ENCODE data around the gene CA6.
A peak's percentile ranks its signal among the peaks of the same experiment; 100 is the strongest.
"Not testable (repeated sequence)": the region's sequence is repeated elsewhere in the genome, so short reads cannot be mapped to it uniquely, and the experiment has no call there.

Gene CA6

DNA sequence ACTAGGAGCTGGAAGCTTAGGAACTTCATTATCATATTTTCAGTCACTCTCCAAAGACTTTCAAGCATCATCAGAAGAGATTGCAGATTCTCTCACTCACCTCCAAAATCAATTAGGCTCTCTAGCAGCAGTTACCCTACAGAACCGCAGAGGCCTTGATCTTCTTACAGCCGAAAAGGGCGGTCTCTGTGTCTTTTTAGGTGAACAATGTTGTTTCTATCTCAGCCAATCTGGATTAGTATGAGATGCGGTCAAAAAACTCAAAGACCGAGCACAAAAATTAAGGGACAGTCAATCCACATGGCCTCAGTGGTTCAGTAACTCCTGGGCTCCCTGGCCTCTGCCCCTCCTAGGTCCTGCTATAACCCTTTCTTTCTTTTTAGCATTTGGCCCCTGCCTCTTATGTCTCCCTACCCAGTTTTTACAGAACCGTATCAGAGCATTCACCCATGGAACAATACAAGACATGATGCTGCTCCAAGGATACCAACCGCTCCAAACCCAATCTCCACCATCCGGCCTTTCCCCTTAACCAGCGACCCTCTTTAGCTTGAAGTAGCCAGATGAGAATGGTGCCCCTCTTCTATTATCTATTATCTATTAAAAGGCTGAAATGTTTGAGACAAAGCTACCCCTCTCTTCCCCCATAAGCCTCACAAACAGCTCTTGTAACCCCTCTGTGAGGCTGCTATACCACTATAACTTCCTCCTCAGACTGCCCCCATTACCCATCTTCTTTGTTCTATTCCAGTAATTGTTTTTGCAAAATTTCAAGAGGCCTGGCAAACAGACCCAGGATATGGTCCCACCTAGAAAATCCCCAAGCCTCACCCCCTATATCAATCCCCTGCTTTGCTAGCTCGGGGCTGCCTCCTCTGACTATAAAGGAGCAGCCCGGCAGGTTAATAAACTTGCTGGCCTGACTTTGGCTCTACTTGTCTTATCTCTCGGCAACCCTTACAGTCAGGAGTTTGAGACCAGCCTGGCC, 18.7 kb upstream of the CA6 start:
- peak; percentile 56 for DNase-seq

DNA sequence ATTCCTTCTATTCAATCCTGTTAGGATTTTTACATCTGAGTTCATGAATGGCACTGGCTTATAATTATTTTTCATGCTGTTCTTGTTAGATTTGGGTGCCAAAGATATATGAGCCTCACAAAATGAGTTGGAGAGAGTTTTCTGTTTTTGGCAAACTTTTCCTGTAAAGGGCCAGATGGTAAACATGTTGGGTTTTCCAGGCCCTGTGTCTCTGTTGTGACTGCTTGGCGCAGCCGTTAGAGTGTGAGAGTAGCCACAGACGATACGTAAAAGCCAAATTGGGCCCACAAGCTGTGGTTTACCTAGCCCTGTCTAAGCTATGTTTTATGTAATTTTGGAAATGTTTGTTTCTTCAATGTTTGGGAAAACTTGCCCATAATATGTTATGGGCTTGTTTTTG, 15.6 kb upstream of the CA6 start:
- no peak for DNase-seq

DNA sequence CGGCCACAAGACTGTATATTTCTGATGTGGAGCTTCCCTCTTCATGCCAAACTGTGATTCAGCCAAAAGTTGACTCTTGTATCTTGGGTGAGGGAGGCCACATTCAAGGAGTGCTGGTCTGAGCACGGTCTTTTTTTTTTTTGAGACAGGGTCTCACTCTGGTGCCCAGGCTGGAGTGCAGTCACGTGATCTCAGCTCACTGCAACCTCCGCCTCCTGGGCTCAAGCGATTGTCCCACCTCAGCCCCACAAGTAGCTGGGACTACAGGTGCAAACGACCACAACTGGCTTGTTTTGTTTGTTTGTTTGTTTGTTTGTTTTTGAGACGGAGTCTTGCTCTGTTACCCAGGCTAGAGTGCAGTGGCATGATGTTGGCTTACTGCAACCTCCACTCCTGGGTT, 8.6 kb upstream of the CA6 start:
- DNase-seq: not testable (repeated sequence)

DNA sequence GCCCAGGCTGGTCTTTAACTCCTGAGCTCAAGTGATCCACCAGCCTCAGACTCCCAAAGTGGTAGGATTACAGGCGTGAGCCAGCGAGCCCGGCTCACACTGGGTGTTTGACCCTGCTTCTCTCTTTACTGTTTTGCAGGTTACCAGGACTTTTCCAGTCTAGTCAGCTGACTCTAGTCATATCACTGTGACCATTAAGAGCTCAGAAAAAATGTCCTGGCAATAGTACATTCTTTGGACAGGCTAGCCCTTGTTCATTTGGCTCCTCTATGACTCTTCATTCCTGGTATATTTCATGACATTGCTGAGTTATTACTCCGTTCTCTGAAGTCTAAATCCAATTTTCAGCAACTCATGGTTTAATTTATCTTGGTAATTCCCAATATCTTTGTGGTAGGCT, 8.0 kb upstream of the CA6 start:
- DNase-seq: no peak

DNA sequence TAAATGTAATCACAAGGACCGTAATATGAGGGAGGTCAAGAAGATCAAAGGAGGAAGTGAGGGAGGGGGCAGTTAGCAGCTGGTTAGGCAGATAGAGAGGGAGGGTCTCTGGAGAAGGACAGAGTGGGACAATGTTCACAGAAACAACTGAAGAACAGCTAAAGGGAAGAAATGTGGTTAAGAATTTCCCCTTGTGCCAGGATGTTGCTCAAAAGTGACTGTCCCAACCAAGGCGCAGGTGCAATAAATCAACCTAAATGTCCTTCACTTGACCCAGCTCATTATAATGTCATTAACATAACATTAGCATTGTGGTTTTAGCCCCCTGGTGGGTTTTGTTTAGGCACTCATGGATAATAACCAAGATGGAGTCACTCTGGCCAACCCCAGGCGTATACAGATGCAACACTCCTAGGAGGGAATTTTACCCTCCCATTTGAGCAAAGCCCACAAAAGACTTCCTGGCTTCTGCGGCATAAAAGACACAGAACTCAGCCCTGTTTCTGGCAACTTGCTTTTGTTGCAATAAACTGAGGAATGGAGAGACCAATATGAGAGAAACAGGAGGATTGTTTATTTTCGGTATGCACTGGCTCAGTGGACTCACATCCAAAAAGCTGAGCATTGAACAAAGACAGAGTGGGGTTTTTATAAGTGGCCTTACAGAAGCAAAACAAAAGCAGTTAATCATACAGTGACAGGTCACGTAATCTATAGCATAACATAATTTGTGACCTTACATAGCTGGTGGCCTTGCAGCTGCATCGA, 7.3 kb upstream of the CA6 start:
- no peak for DNase-seq

GRCh38 chr1:8939000-8939265, 6.7 kb upstream of the CA6 start:
- DNase-seq: no peak

- DNase-seq: no peak
Measured at GRCh38 chr1:8939362-8939995, 6.2 kb upstream of the CA6 start.

- no peak for DNase-seq
Measured at GRCh38 chr1:8941906-8942305, 3.8 kb upstream of the CA6 start.

- DNase-seq: no peak
Measured at GRCh38 chr1:8943498-8944405, 1.9 kb upstream of the CA6 start.

DNA sequence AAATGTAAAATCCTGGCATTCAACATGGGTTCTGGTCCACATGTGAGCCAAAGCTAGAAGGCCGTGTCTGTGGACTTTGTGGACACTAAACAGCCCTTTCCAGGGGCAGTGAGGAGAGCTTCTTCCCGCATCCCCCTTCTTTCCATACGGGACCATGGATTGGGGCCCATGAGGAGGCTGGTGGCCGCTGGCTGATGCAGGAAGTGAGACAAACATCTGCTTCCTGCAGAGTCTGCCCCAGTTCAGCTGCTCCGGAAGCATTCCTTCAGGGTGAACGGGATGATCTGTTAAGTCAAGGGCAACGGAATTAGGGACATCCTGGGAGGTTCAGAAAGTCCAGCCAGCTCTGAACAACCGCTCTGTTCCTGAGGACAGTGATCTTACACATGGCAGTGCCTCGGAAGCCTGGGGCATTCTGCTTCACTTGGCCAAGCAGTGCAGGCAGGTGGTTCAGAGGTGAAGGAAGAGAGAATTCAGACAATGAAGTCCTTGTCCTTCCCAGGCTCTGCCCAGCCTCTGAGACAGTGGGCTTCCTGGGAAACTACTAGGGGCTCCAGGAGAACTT, 1.5 kb downstream of the CA6 start:
- no peak for DNase-seq

GRCh38 chr1:8950309-8950708, 4.6 kb downstream of the CA6 start:
- no peak for DNase-seq

DNA sequence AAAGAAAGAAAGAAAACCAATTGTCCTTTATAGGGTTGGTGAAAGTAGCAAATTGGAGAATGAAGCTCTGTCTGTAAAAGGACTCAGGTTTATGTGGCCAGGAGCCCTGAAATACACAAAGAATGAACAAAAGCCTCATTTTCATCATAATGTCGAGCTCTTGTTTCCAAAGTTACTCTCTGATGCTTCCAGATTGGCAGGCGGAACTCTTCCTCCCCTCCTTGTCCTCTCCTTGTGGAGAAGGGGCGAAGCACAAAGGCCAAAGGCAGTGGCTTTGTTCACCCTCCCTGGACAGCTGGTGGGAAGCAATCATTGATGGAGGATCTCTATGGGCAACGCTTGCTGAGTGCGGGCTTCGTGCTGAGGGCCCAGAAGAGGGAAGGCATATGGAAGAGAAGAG, 5.6 kb downstream of the CA6 start:
- DNase-seq: no peak

DNA sequence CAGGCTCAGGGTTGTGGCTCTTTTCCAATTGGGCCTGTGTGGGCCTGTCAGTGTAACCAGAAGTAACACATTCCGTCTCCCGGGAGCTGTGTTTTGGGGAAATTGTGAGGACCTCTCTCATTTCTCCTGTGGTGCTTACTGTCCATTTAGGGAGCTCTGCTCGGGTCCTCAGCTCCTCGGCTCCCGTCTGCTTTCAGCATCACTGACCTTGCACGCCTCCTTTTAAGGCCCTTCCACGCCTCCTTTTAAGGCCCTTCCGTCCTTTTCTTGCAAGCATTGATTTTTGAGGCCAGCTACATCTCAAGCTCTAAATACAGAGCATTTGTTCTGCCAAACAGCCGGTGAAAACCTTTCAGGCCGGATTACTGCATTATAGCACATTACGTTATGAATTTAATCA, 9.7 kb downstream of the CA6 start:
- no peak for DNase-seq

GRCh38 chr1:8956461-8957349, 11.0 kb downstream of the CA6 start:
- no peak for DNase-seq

- DNase-seq: peak; percentile 52
Measured at GRCh38 chr1:8962812-8963530, 17.3 kb downstream of the CA6 start.

DNA sequence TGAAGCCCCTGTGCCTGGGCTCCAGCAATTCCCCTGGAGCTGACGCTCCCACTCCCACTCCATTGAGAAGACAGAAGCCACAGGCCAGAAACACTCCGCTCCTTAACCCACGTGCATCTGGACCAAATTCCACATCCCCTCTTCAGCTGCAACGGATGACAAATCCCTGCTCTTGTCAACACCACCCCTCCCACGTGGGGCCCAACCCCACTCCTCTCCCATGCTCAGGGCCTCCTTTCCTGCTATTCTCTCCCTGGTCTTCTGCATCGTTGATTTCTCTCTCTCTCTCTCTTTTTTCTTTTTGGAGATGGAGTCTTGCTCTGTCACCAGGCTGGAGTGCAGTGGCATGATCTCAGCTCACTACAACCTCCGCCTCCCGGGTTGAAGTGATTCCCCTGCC, 18.3 kb downstream of the CA6 start:
- DNase-seq: no peak

DNA sequence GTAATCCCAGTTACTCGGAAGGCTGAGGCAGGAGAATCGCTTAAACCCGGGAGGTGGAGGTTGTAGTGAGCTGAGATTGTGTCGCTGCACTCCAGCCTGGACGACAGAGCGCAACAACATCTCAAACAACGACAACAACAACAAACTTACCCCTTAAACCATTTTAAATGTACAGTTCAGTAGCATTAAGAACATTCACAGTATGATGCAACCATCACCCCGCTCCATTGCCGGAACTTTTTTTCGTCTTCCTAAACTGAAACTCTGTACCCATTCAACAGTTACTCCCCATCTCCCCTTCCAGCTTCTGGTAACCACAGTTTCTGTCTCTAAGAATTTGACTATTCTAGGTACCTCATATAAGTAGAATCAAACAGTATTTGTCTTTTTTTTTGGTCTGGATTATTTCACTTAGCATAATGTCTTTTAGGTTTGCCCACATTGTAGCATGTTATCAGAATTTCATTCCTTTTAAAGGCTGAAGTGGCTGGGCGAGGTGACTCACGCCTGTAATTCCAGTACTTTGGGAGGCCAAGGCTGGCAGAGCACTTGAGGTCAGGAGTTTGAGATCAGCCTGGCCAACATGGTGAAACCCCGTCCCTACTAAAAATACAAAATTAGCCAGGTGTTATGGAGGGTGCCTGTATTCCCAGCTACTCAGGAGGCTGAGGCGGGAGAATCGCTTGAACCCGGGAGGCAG, 19.6 kb downstream of the CA6 start:
- no peak for DNase-seq

GRCh38 chr1:8966606-8967005, 20.9 kb downstream of the CA6 start:
- no peak for DNase-seq

DNA sequence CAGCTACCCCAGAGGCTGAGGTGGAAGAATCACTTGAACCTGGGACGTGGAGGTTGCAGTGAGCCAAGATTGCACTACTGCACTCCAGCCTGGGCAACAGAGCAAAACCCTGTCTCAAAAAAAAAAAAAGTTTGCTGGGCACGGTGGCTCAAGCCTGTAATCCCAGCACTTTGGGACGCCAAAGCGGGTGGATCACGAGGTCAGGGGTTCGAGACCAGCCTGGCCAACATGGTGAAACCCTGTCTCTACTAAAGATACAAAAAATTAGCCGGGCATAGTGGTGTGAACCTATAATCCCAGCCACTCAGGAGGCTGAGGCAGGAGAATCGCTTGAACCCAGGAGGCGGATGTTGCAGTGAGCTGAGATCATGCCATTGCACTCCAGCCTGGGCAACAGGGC, 23.2 kb downstream of the CA6 start:
- not testable (repeated sequence) for DNase-seq

DNA sequence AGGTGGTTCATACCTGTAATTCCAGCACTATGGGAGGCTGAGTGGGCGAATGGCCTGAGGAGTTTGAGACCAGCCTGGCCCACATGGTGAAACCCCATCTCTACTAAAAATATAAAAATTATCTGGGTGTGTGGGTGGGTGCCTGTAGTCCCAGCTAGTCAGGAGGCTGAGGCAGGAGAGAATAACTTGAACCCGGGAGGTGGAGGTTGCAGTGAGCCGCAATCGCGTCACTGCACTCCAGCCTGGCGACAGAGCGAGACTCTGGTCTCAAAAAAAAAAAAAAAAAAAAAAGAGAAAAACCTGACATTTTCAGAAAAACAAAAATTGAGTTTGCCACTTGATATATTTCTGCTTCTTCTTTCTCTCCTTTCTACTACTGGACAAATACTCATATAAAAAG, 24.3 kb downstream of the CA6 start:
- DNase-seq: no peak

All from CD4-positive, alpha-beta T cell treated with Interleukin-10 for 1 hour (primary cell).